Caco-2 (cell line): Measurements from ENCODE around the gene NFATC4. TPM values are rescaled to one million over a fixed set of nuclear protein-coding genes. Genes with fewer than 3 reads are reported as not detected.

Experiments used
- BruUV-seq: library from RNA; stranded (reverse); fragments of 400-500 nt; replicated peaks from 2 replicates; lab custom pipeline; 2021; lab: Mats Ljungman, UMichigan
- CTCF ChIA-PET: fragments of 300-600 bp; sonication (Branson Sonifier 250); formaldehyde crosslinking; loops from one replicate; lab custom pipeline; 2022; ENCODE audit warnings: antibody characterized with exemption; lab: Charles Lee
- POLR2A ChIA-PET: fragments of 300-600 bp; sonication (Branson Sonifier 250); formaldehyde crosslinking; loops from one replicate; lab custom pipeline; 2022; ENCODE audit warnings: antibody characterized with exemption; lab: Charles Lee
- DNase-seq, 2 experiments: peaks; one replicate each; pipeline versions ENCODE4 v3.0.0 to v3.0.0-alpha.2; 2020 to 2022
- H3K27me3 ChIP-seq: replicated peaks from 2 replicates; pipeline ENCODE4 v1.6.0; 2011; ENCODE audit warnings: low read length; ENCODE audit not compliant: control insufficient read depth, insufficient read depth
- H3K36me3 ChIP-seq: 2 replicates; pipeline ENCODE4 v1.5.1; 2011; ENCODE audit warnings: low read length; ENCODE audit not compliant: control insufficient read depth, insufficient read depth
- H3K4me1 ChIP-seq: fragments of 250-450 bp; sonication (Bioruptor Pico); 2 replicates; pipeline ENCODE4 v1.5.1; 2020; ENCODE audit warnings: mild to moderate bottlenecking
- H3K4me3 ChIP-seq: 2 replicates; pipeline ENCODE4 v1.5.1; 2011; ENCODE audit warnings: low read depth, mild to moderate bottlenecking, control low read depth, low read length
- H3K9me3 ChIP-seq: fragments of 250-450 bp; sonication (Bioruptor Pico); 2 replicates; pipeline ENCODE4 v1.5.1; 2020; ENCODE audit warnings: mild to moderate bottlenecking, moderate library complexity
- H3K27ac Mint-ChIP-seq: one replicate; pipeline ENCODE4 v1.8.0; 2022; ENCODE audit warnings: mixed read lengths; ENCODE audit not compliant: unreplicated experiment
- H3K27me3 Mint-ChIP-seq: one replicate; pipeline ENCODE4 v1.8.0; 2022; ENCODE audit warnings: mixed read lengths; ENCODE audit not compliant: insufficient read depth, unreplicated experiment
- H3K36me3 Mint-ChIP-seq: one replicate; pipeline ENCODE4 v1.8.0; 2022; ENCODE audit warnings: mild to moderate bottlenecking, mixed read lengths; ENCODE audit not compliant: insufficient read depth, unreplicated experiment
- H3K4me1 Mint-ChIP-seq: one replicate; pipeline ENCODE4 v1.8.0; 2022; ENCODE audit warnings: low read depth, mixed read lengths; ENCODE audit not compliant: unreplicated experiment
- H3K4me3 Mint-ChIP-seq: one replicate; pipeline ENCODE4 v1.8.0; 2022; ENCODE audit warnings: mild to moderate bottlenecking, moderate library complexity, mixed read lengths; ENCODE audit not compliant: unreplicated experiment
- H3K9me3 Mint-ChIP-seq: one replicate; pipeline ENCODE4 v1.8.0; 2022; ENCODE audit warnings: mixed read lengths; ENCODE audit not compliant: unreplicated experiment
- intact Hi-C: fragments of 100-400 bp; cut with micrococcal nuclease; formaldehyde crosslinking; loops from one replicate; pipeline ENCODE4 v1.10.0; 2022; ENCODE audit not compliant: unreplicated experiment
- total RNA-seq: library from RNA; stranded (reverse); gene quantifications from 2 replicates; pipeline ENCODE4 v1.2.3, GENCODE V29; 2022
- TF ChIP-seq, protein P1 (sequence below), 2 experiments: fragments of 200-600 bp in 1 of 2; IDR thresholded peaks; 1 replicate in 1 of 2; 2 replicates in 1 of 2; pipeline versions ENCODE4 v1.5.1 to v1.8.0; 2011 to 2022; ENCODE audit warnings: antibody characterized with exemption in 1 of 2, control low read depth in 1 of 2, inconsistent platforms in 1 of 2, low read depth in 1 of 2, low read length in 1 of 2, mild to moderate bottlenecking in 1 of 2, moderate library complexity in 1 of 2; ENCODE audit not compliant: insufficient read depth in 1 of 2, severe bottlenecking in 1 of 2, unreplicated experiment in 1 of 2

Gene NFATC4
- total RNA-seq, 1 experiment from 2014 or later: 0.88 TPM

DNA sequence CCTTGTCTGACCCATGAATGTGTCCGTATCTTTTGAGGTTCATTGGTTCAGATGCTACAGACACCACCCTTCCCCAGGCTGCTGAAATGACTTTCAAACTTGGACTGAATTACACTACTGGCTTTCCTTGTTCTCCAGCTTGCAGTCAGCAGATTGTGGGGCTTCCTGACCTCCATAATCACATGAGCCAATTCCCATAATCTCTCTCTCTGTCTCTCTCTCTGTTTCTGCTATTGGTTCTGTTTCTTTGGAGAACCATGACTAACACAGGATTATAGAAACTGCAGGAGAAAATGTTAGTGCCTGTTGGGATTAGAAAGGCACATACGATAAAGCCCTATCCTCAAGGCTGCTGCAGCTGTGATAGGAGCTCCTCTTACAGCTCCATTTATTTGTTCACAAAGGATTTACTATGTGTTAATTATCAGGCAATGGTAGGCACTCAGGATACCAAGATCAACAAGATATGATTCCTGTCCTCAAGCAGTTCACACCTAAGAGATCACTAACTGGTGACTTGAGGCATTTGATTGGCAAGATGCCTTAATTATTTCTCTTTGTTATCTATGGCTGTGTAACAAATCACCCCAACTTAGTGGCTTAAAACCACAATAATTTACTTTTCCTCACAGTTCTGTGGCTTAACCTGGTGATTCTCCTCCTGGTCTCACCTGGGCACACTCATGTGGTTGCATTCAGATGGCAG lies 20.6 kb downstream of the NFATC4 start:
- no peak overlapping the region for H3K27ac Mint-ChIP-seq
- Histone ChIP-seq H3K27me3 (no peaks in the 10 kb centered on the region), H3K9me3 (no peaks in the 10 kb centered on the region), H3K4me3 (no peak overlapping the region), H3K4me1 (peaks cover 5% of the 10 kb centered on the region), H3K36me3 (no peaks in the 10 kb centered on the region)
- peaks cover 18% of the 10 kb centered on the region for H3K4me1 Mint-ChIP-seq
- H3K9me3 Mint-ChIP-seq: no peaks in the 10 kb centered on the region
- POLR2A ChIA-PET: no interaction called here
- H3K36me3 Mint-ChIP-seq: no peaks in the 10 kb centered on the region
- no TSS peak for BruUV-seq
- TF ChIP-seq, protein P1, sequence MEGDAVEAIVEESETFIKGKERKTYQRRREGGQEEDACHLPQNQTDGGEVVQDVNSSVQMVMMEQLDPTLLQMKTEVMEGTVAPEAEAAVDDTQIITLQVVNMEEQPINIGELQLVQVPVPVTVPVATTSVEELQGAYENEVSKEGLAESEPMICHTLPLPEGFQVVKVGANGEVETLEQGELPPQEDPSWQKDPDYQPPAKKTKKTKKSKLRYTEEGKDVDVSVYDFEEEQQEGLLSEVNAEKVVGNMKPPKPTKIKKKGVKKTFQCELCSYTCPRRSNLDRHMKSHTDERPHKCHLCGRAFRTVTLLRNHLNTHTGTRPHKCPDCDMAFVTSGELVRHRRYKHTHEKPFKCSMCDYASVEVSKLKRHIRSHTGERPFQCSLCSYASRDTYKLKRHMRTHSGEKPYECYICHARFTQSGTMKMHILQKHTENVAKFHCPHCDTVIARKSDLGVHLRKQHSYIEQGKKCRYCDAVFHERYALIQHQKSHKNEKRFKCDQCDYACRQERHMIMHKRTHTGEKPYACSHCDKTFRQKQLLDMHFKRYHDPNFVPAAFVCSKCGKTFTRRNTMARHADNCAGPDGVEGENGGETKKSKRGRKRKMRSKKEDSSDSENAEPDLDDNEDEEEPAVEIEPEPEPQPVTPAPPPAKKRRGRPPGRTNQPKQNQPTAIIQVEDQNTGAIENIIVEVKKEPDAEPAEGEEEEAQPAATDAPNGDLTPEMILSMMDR (IDR thresholded peaks at IDR 0.05; ENCODE audit: insufficient read depth in 1 of 2, low read depth in 1 of 2, low read length in 1 of 2, severe bottlenecking in 1 of 2, unreplicated experiment in 1 of 2): no peak
- CTCF ChIA-PET: no interaction called here
- H3K4me3 Mint-ChIP-seq: no peak overlapping the region
- no peak for DNase-seq
- no peaks in the 10 kb centered on the region for H3K27me3 Mint-ChIP-seq
- intact Hi-C loops: no loop called here

DNA sequence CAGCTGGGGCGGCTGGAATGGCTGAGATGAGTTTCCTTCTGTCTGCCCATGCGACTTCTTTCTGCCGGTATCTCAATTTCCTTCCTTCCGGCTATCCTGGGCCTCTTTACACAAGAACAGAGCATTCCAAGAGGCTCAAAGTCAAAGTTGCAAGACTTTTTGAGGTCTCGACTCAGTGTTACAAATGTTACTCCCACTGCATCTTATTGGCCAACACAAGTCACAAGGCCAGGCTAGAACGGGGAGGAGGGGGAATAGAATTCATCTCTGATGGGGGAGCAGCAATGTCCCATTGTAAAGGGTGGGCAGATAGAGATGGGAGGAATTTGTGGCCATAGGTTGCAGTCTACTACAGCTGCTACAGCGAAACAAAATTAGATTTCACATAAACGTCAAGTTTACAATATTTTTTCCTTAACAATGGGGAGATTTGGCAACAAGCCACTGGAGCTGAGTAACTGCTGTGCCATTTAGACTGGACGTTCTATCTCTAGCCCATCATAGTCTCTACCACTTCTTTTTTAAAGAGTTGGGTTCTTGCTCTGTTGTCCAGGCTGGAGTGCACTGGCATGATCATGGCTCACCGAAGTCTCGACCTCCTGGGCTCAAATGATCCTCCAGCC lies 21.4 kb downstream of the NFATC4 start:
- CTCF ChIA-PET: no interaction called here
- no peak for DNase-seq
- Mint-ChIP-seq H3K9me3 (no peaks in the 10 kb centered on the region), H3K27me3 (no peaks in the 10 kb centered on the region), H3K27ac (no peak overlapping the region), H3K4me1 (peaks cover 18% of the 10 kb centered on the region), H3K36me3 (no peaks in the 10 kb centered on the region), H3K4me3 (no peak overlapping the region)
- Histone ChIP-seq H3K4me1 (peaks cover 5% of the 10 kb centered on the region), H3K27me3 (no peaks in the 10 kb centered on the region), H3K36me3 (no peaks in the 10 kb centered on the region), H3K9me3 (no peaks in the 10 kb centered on the region), H3K4me3 (no peak overlapping the region)
- POLR2A ChIA-PET: no interaction called here
- BruUV-seq: no TSS peak
- intact Hi-C loops: no loop called here
- TF ChIP-seq, protein P1 (IDR thresholded peaks at IDR 0.05; ENCODE audit: insufficient read depth in 1 of 2, low read depth in 1 of 2, low read length in 1 of 2, severe bottlenecking in 1 of 2, unreplicated experiment in 1 of 2): no peak

DNA sequence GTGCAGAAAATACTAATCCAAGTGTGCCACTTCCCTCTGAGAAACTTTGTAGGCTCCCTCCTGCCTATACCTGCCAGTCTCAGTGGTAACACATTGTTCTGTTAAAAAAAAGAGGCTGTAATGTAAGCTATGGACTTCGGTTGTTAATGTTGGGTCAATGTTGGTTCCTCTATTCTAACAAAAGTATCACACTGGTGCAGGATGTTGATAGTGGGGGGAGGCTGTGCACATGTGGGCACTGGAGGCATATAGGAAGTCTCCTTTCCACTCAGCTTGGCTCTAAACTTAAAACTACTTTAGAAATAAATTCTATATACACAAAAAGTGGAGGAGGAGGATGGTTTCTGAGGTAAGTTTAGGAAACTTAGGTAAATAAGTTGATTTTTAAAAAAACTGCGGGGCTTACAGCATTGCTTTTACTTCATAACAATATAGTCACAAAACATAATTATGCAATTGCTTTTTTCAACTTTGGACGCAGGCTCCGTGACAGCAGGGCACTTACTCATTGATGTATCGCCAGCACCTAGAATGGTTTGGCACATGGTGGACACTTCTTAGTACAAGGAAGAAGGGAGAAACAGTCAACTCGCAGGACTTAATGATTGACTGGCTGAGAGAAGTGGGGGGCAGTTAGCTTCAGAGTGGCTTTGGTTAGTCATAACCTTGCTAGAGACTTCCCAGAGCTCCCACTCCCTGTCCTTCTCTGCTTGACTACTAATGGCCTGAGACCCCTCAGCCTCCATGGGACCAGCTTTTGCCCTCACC lies 22.9 kb downstream of the NFATC4 start:
- peaks cover 5% of the 10 kb centered on the region for H3K4me1 ChIP-seq
- intact Hi-C loops: no loop called here
- H3K9me3 ChIP-seq: no peaks in the 10 kb centered on the region
- Mint-ChIP-seq H3K4me1 (peaks cover 18% of the 10 kb centered on the region), H3K27ac (no peak overlapping the region), H3K4me3 (no peak overlapping the region), H3K27me3 (no peaks in the 10 kb centered on the region), H3K9me3 (no peaks in the 10 kb centered on the region), H3K36me3 (no peaks in the 10 kb centered on the region)
- H3K36me3 ChIP-seq: no peaks in the 10 kb centered on the region
- ChIA-PET CTCF (no interaction called here), POLR2A (no interaction called here)
- TF ChIP-seq, protein P1 (IDR thresholded peaks at IDR 0.05; ENCODE audit: insufficient read depth in 1 of 2, low read depth in 1 of 2, low read length in 1 of 2, severe bottlenecking in 1 of 2, unreplicated experiment in 1 of 2): no peak
- no peak overlapping the region for H3K4me3 ChIP-seq
- no peaks in the 10 kb centered on the region for H3K27me3 ChIP-seq
- BruUV-seq: no TSS peak
- DNase-seq: no peak
